B cell (primary cell): ENCODE data around the gene CPLX3. TPM values are rescaled to one million over a fixed set of nuclear protein-coding genes. Genes with fewer than 3 reads are reported as not detected.
A peak's percentile ranks its signal among the peaks of the same experiment; 100 is the strongest.

Experiments
- ATAC-seq: fragments of 200-7000 bp; cut with Tn5 transposase; one replicate; pipeline ENCODE4 v1.10.0; 2021; ENCODE audit warnings: low read depth, mild to moderate bottlenecking, moderate number of reproducible peaks, moderate library complexity
- CTCF ChIA-PET: fragments of 350-600 bp; sonication (Branson Sonifier 250); formaldehyde crosslinking; loops from one replicate; lab custom pipeline; 2021; ENCODE audit warnings: antibody characterized with exemption, inconsistent platforms; lab: Charles Lee
- POLR2A ChIA-PET: fragments of 350-600 bp; sonication (Branson Sonifier 250); formaldehyde crosslinking; loops from one replicate; lab custom pipeline; 2021; ENCODE audit warnings: antibody characterized with exemption; lab: Charles Lee
- DNase-seq: peaks from one replicate; pipeline ENCODE4 v3.0.0; 2013
- H2AFZ ChIP-seq: 2 replicates; pipeline ENCODE4 v1.6.1; 2012; ENCODE audit warnings: mild to moderate bottlenecking, low read depth, low read length; ENCODE audit not compliant: insufficient read depth, poor library complexity, severe bottlenecking
- H3K27ac ChIP-seq, 2 donors: 1 replicate in 1 of 2; 2 replicates in 1 of 2; pipeline ENCODE4 v1.5.1; 2012 to 2013; ENCODE audit warnings: low read length in 2 of 2, mild to moderate bottlenecking in 2 of 2, moderate library complexity in 1 of 2
- H3K27me3 ChIP-seq, 4 experiments: fragments of 200-600 bp in 1 of 4; sonication (generic) in 1 of 4; replicated peaks in 1 of 4; 1 replicate in 2 of 4; 2 replicates in 2 of 4; pipeline versions ENCODE4 v1.6.1 to v1.7.0; 2013 to 2016; ENCODE audit warnings: low read length in 3 of 4, mild to moderate bottlenecking in 2 of 4, mixed read lengths in 1 of 4, moderate library complexity in 1 of 4; ENCODE audit not compliant: insufficient read depth in 4 of 4, control insufficient read depth in 3 of 4; ENCODE audit errors: control extremely low read depth in 1 of 4
- H3K36me3 ChIP-seq, 2 experiments: replicated peaks in 1 of 2; 1 replicate in 1 of 2; 2 replicates in 1 of 2; pipeline versions ENCODE4 v1.6.1 to v1.7.1; 2013; ENCODE audit warnings: low read length in 1 of 2; ENCODE audit not compliant: insufficient read depth in 2 of 2, control insufficient read depth in 1 of 2; ENCODE audit errors: control extremely low read depth in 1 of 2, extremely low read depth in 1 of 2
- H3K4me1 ChIP-seq, 2 donors: fragments of 200-600 bp in 1 of 2; sonication (generic) in 1 of 2; 1 replicate in 1 of 2; 2 replicates in 1 of 2; pipeline versions ENCODE4 v1.5.1 to v1.6.1; 2013 to 2017; ENCODE audit warnings: low read length in 2 of 2; ENCODE audit not compliant: control insufficient read depth in 2 of 2, insufficient read depth in 2 of 2
- H3K4me2 ChIP-seq: replicated peaks from 2 replicates; pipeline ENCODE3; 2012; ENCODE audit warnings: mild to moderate bottlenecking, low read depth, low read length; ENCODE audit not compliant: poor library complexity, severe bottlenecking
- H3K4me3 ChIP-seq, 5 experiments: fragments of 200-600 bp in 1 of 5; sonication (generic) in 1 of 5; 1 replicate in 3 of 5; 2 replicates in 2 of 5; pipeline versions ENCODE4 v1.5.1 to v1.7.0; 2011 to 2016; ENCODE audit warnings: low read length in 4 of 5, mild to moderate bottlenecking in 4 of 5, low read depth in 2 of 5, control low read depth in 1 of 5, moderate library complexity in 1 of 5; ENCODE audit not compliant: insufficient read depth in 1 of 5; ENCODE audit errors: control extremely low read depth in 1 of 5, extremely low read depth in 1 of 5
- H3K79me2 ChIP-seq: fragments of 200-600 bp; sonication (generic); one replicate; pipeline ENCODE4 v1.6.0; 2016; ENCODE audit warnings: low read length; ENCODE audit not compliant: control insufficient read depth, insufficient read depth
- H3K9ac ChIP-seq: fragments of 200-600 bp; sonication (generic); 2 replicates; pipeline ENCODE4 v1.6.1; 2017; ENCODE audit warnings: mild to moderate bottlenecking, low read length, moderate library complexity
- H3K9me3 ChIP-seq, 3 donors: one replicate each; pipeline versions ENCODE4 v1.6.1 to v1.7.1; 2013; ENCODE audit warnings: low read length in 2 of 3; ENCODE audit not compliant: control insufficient read depth in 2 of 3, insufficient read depth in 1 of 3; ENCODE audit errors: control extremely low read depth in 1 of 3
- H4K20me1 ChIP-seq: 2 replicates; pipeline ENCODE4 v1.6.0; 2012; ENCODE audit warnings: mild to moderate bottlenecking, low read length; ENCODE audit not compliant: insufficient read depth, control insufficient read depth, poor library complexity, severe bottlenecking
- H3K27ac Mint-ChIP-seq: one replicate; pipeline ENCODE4 v1.8.0; 2021; ENCODE audit warnings: mixed read lengths
- H3K27me3 Mint-ChIP-seq: one replicate; pipeline ENCODE4 v1.8.0; 2021; ENCODE audit warnings: mixed read lengths
- H3K4me1 Mint-ChIP-seq: one replicate; pipeline ENCODE4 v1.8.0; 2021; ENCODE audit warnings: mixed read lengths
- H3K4me3 Mint-ChIP-seq: one replicate; pipeline ENCODE4 v1.8.0; 2021; ENCODE audit warnings: mixed read lengths
- H3K9me3 Mint-ChIP-seq: one replicate; pipeline ENCODE4 v1.8.0; 2022; ENCODE audit warnings: mixed read lengths; ENCODE audit not compliant: insufficient read depth
- EZH2 ChIP-seq: IDR thresholded peaks from 2 replicates; pipeline ENCODE4 v1.6.1; 2012; ENCODE audit warnings: borderline replicate concordance, low read depth, mild to moderate bottlenecking, moderate library complexity, low read length; ENCODE audit not compliant: insufficient read depth, poor library complexity, severe bottlenecking
- WGBS: methylation state at CpG from one replicate; pipeline ENCODE4 v1.1.5; 2013; ENCODE audit warnings: missing lambda C conversion rate; ENCODE audit not compliant: insufficient coverage; 5-methylcytosine and 5-hydroxymethylcytosine counted together
- intact Hi-C: fragments of 100-400 bp; cut with micrococcal nuclease; formaldehyde crosslinking; loops from one replicate; pipeline ENCODE4 v1.10.0; 2022
- polyA plus RNA-seq: library from polyadenylated mRNA; depleted of rRNA; stranded (reverse); fragments of >200 nt; gene quantifications from 2 replicates; pipeline ENCODE4 v1.2.3, GENCODE V29; 2012
- total RNA-seq, 2 donors: library from RNA; stranded (reverse); fragments of 120-200 nt in 1 of 2; gene quantifications; 1 replicate in 1 of 2; 2 replicates in 1 of 2; pipeline versions ENCODE4 v1.2.3 to v1.2.4, GENCODE V29; 2013 to 2022
- TF ChIP-seq, protein P1 (sequence below): fragments of 200-600 bp; IDR thresholded peaks from one replicate; pipeline ENCODE4 v1.8.0; 2022; ENCODE audit warnings: antibody characterized with exemption, mild to moderate bottlenecking

The CPLX3 gene
- total and polyA plus RNA-seq, 2 donors (not counting 1 experiment from before 2014, with no cell fraction given) = 0.60 TPM; not detected in 1

- Histone ChIP-seq H3K9ac (no peak overlapping the region), H3K27me3 (no peaks in the 10 kb centered on the region), H3K4me3 (no peak overlapping the region), H3K79me2 (peaks cover 97% of the 10 kb centered on the region), H3K9me3 (no peaks in the 10 kb centered on the region), H3K4me1 (peaks cover 95 to 99% of the 10 kb centered on the region in 2 donors), H3K36me3 (peaks cover 0 to 83% of the 10 kb centered on the region in 2 experiments), H2AFZ (no peak overlapping the region), H4K20me1 (peaks cover 94% of the 10 kb centered on the region), H3K4me2 (peak overlapping the region; percentile 48), H3K27ac (peak overlapping the region; percentile 51 to 93)
- peak overlapping the region; percentile 79 for H3K27ac Mint-ChIP-seq
- no peak for TF ChIP-seq EZH2
- TF ChIP-seq, protein P1, sequence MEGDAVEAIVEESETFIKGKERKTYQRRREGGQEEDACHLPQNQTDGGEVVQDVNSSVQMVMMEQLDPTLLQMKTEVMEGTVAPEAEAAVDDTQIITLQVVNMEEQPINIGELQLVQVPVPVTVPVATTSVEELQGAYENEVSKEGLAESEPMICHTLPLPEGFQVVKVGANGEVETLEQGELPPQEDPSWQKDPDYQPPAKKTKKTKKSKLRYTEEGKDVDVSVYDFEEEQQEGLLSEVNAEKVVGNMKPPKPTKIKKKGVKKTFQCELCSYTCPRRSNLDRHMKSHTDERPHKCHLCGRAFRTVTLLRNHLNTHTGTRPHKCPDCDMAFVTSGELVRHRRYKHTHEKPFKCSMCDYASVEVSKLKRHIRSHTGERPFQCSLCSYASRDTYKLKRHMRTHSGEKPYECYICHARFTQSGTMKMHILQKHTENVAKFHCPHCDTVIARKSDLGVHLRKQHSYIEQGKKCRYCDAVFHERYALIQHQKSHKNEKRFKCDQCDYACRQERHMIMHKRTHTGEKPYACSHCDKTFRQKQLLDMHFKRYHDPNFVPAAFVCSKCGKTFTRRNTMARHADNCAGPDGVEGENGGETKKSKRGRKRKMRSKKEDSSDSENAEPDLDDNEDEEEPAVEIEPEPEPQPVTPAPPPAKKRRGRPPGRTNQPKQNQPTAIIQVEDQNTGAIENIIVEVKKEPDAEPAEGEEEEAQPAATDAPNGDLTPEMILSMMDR = no peak
- POLR2A ChIA-PET = interaction anchor here (0.6 to 15.8 kb wide), 3 partner anchors 18 to 142 kb away, joined by 3 to 572 read pairs (median 4); partner anchors contain the start of genes COX5A and CSK
- H3K27me3 Mint-ChIP-seq = no peaks in the 10 kb centered on the region
- no peak for ATAC-seq
- CTCF ChIA-PET = interaction anchor here (0.7 to 37.1 kb wide), 5 partner anchors 16 to 163 kb away, joined by 3 to 2548 read pairs (median 37); partner anchors contain the start of gene CSK
- WGBS = 89% methylated on average over 5 of the region's 14 CpGs
- intact Hi-C loops = no loop called here
- H3K9me3 Mint-ChIP-seq = no peaks in the 10 kb centered on the region
- peaks cover 85% of the 10 kb centered on the region for H3K4me1 Mint-ChIP-seq
- no peak for DNase-seq
- peak overlapping the region; percentile 27 for H3K4me3 Mint-ChIP-seq
These were observed 30.3 kb upstream of the CPLX3 start for GRCh38 chr15:74795966-74796625.
